H9 (cell line): Measurements from ENCODE around the gene SERTAD1. TPM values are rescaled to one million over a fixed set of nuclear protein-coding genes. Genes with fewer than 3 reads are reported as not detected.

Experiments used
- DNase-seq: peaks from one replicate; pipeline ENCODE4 v3.0.0-alpha.2; 2017
- H2AFZ ChIP-seq: one replicate; pipeline ENCODE4 v1.6.1; 2013; ENCODE audit warnings: mild to moderate bottlenecking, low read length, control low read depth, moderate library complexity
- H2AK5ac ChIP-seq: 2 replicates; pipeline ENCODE4 v1.6.1; 2013; ENCODE audit warnings: low read length, control low read depth, mixed read lengths; ENCODE audit not compliant: insufficient read length
- H2BK120ac ChIP-seq: one replicate; pipeline ENCODE4 v1.6.1; 2013; ENCODE audit warnings: low read depth, mild to moderate bottlenecking, low read length, control low read depth, inconsistent platforms; ENCODE audit not compliant: poor library complexity, severe bottlenecking
- H2BK12ac ChIP-seq: 2 replicates; pipeline ENCODE4 v1.6.1; 2013; ENCODE audit warnings: low read length, control low read depth, mixed read lengths, low read depth; ENCODE audit not compliant: insufficient read length
- H2BK15ac ChIP-seq: 2 replicates; pipeline ENCODE4 v1.6.1; 2013; ENCODE audit warnings: low read depth, low read length, control low read depth
- H2BK20ac ChIP-seq: one replicate; pipeline ENCODE4 v1.6.1; 2013; ENCODE audit warnings: low read depth, mild to moderate bottlenecking, low read length, control low read depth, inconsistent platforms; ENCODE audit not compliant: poor library complexity, severe bottlenecking
- H2BK5ac ChIP-seq: 2 replicates; pipeline ENCODE4 v1.6.1; 2013; ENCODE audit warnings: low read length, control low read depth, mixed read lengths; ENCODE audit not compliant: insufficient read length
- H3K14ac ChIP-seq: 2 replicates; pipeline ENCODE4 v1.6.1; 2013; ENCODE audit warnings: low read length, control low read depth; ENCODE audit not compliant: insufficient read depth
- H3K18ac ChIP-seq: 2 replicates; pipeline ENCODE4 v1.6.1; 2013; ENCODE audit warnings: low read depth, mild to moderate bottlenecking, mixed read lengths, low read length, control low read depth; ENCODE audit not compliant: insufficient read length
- H3K23ac ChIP-seq: 2 replicates; pipeline ENCODE4 v1.6.1; 2013; ENCODE audit warnings: low read length, control low read depth, mixed read lengths, low read depth; ENCODE audit not compliant: insufficient read length
- H3K23me2 ChIP-seq: 2 replicates; pipeline ENCODE4 v1.6.1; 2013; ENCODE audit warnings: low read depth, mild to moderate bottlenecking, mixed read lengths, low read length, control low read depth; ENCODE audit not compliant: insufficient read length, poor library complexity, severe bottlenecking
- H3K27ac ChIP-seq: 2 replicates; pipeline ENCODE4 v1.5.1; 2013; ENCODE audit warnings: low read length, control low read depth, mixed read lengths, low read depth; ENCODE audit not compliant: insufficient read length
- H3K27me3 ChIP-seq: 2 replicates; pipeline ENCODE4 v1.6.1; 2013; ENCODE audit warnings: low read length, control low read depth, inconsistent platforms; ENCODE audit not compliant: insufficient read depth
- H3K4ac ChIP-seq: 2 replicates; pipeline ENCODE4 v1.6.1; 2013; ENCODE audit warnings: low read depth, mild to moderate bottlenecking, control low read depth, inconsistent platforms, low read length, moderate library complexity
- H3K4me1 ChIP-seq: 2 replicates; pipeline ENCODE4 v1.6.1; 2013; ENCODE audit warnings: low read length, control low read depth, inconsistent platforms; ENCODE audit not compliant: insufficient read depth
- H3K4me2 ChIP-seq: 2 replicates; pipeline ENCODE4 v1.6.1; 2013; ENCODE audit warnings: low read length, control low read depth, mixed read lengths; ENCODE audit not compliant: insufficient read length, insufficient read depth
- H3K56ac ChIP-seq: 2 replicates; pipeline ENCODE4 v1.6.1; 2013; ENCODE audit warnings: low read depth, mild to moderate bottlenecking, mixed read lengths, low read length, control low read depth; ENCODE audit not compliant: insufficient read length
- H3K79me1 ChIP-seq: 2 replicates; pipeline ENCODE4 v1.6.1; 2013; ENCODE audit warnings: low read depth, mild to moderate bottlenecking, moderate library complexity, low read length, control low read depth, inconsistent platforms; ENCODE audit not compliant: insufficient read depth, poor library complexity, severe bottlenecking
- H3K79me2 ChIP-seq: 2 replicates; pipeline ENCODE4 v1.6.1; 2013; ENCODE audit warnings: low read length, control low read depth, inconsistent platforms; ENCODE audit not compliant: insufficient read depth
- H3K9ac ChIP-seq: 2 replicates; pipeline ENCODE4 v1.6.1; 2013; ENCODE audit warnings: low read length, control low read depth, mixed read lengths; ENCODE audit not compliant: insufficient read length; ENCODE audit errors: extremely low read depth
- H3K9me3 ChIP-seq: one replicate; pipeline ENCODE4 v1.6.1; 2013; ENCODE audit warnings: low read depth, low read length, inconsistent platforms; ENCODE audit not compliant: control insufficient read depth
- H3T11ph ChIP-seq: one replicate; pipeline ENCODE4 v1.6.1; 2013; ENCODE audit warnings: mild to moderate bottlenecking, low read length, control low read depth, inconsistent platforms
- H4K20me1 ChIP-seq: one replicate; pipeline ENCODE4 v1.6.1; 2013; ENCODE audit not compliant: control insufficient read depth, insufficient read length, insufficient read depth
- H4K5ac ChIP-seq: 2 replicates; pipeline ENCODE4 v1.6.1; 2013; ENCODE audit warnings: low read depth, mild to moderate bottlenecking, mixed read lengths, low read length, control low read depth; ENCODE audit not compliant: insufficient read length
- H4K8ac ChIP-seq: replicated peaks from 2 replicates; pipeline ENCODE4 v1.6.1; 2013; ENCODE audit warnings: low read length, control low read depth, mixed read lengths, low read depth; ENCODE audit not compliant: insufficient read length
- H4K91ac ChIP-seq: 2 replicates; pipeline ENCODE4 v1.6.1; 2013; ENCODE audit warnings: low read depth, mild to moderate bottlenecking, moderate library complexity, mixed read lengths, low read length, control low read depth; ENCODE audit not compliant: insufficient read length
- H3K27ac Mint-ChIP-seq, 3 experiments: 2 replicates in 2 of 3; 3 replicates in 1 of 3; pipeline ENCODE4 v1.8.0; 2020 to 2021; ENCODE audit warnings: mixed read lengths in 3 of 3, mild to moderate bottlenecking in 1 of 3, moderate library complexity in 1 of 3
- H3K27me3 Mint-ChIP-seq: 2 replicates; pipeline ENCODE4 v1.8.0; 2021; ENCODE audit warnings: low read depth, mild to moderate bottlenecking, moderate library complexity, mixed read lengths
- H3K36me3 Mint-ChIP-seq, 3 experiments: 2 replicates in 2 of 3; 3 replicates in 1 of 3; pipeline ENCODE4 v1.8.0; 2020 to 2021; ENCODE audit warnings: low read depth in 3 of 3, mixed read lengths in 3 of 3; ENCODE audit not compliant: insufficient read depth in 1 of 3
- H3K4me1 Mint-ChIP-seq, 2 experiments: 2 replicates each; pipeline ENCODE4 v1.8.0; 2020; ENCODE audit warnings: mixed read lengths in 2 of 2
- H3K4me3 Mint-ChIP-seq, 2 experiments: 2 replicates in 1 of 2; 3 replicates in 1 of 2; pipeline ENCODE4 v1.8.0; 2020 to 2021; ENCODE audit warnings: mild to moderate bottlenecking in 2 of 2, mixed read lengths in 2 of 2, moderate library complexity in 1 of 2
- H3K9me3 Mint-ChIP-seq, 2 experiments: 2 replicates in 1 of 2; 3 replicates in 1 of 2; pipeline ENCODE4 v1.8.0; 2020; ENCODE audit warnings: mild to moderate bottlenecking in 2 of 2, mixed read lengths in 2 of 2, moderate library complexity in 1 of 2
- CTCF ChIP-seq: fragments of 200-600 bp; sonication (generic); conservative IDR thresholded peaks from 3 replicates; pipeline ENCODE4 v1.8.0; 2021; ENCODE audit warnings: antibody characterized with exemption, mild to moderate bottlenecking
- WGBS: extraction: QIAGEN DNeasy Blood & Tissue Kit; methylation state at CpG from one replicate; pipeline ENCODE4 v1.1.7; 2013; ENCODE audit warnings: missing lambda C conversion rate, low lambda C conversion rate, mixed read lengths; ENCODE audit not compliant: insufficient read length; ENCODE audit errors: extremely low coverage; 5-methylcytosine and 5-hydroxymethylcytosine counted together
- total RNA-seq: library from RNA; stranded (reverse); gene quantifications from 2 replicates; pipeline ENCODE4 v1.2.1, GENCODE V29; 2021

Gene SERTAD1
- total RNA-seq, 1 experiment from 2014 or later: 7.9 TPM

GRCh38 chr19:40394816-40395210 lies 31.0 kb downstream of the SERTAD1 start:
- Histone ChIP-seq H2AK5ac (no peak overlapping the region), H2BK5ac (no peak overlapping the region), H3K9me3 (no peaks in the 10 kb centered on the region), H4K20me1 (no peaks in the 10 kb centered on the region), H3K18ac (no peak overlapping the region), H3K56ac (no peak overlapping the region), H3K27me3 (no peaks in the 10 kb centered on the region; the same call in 1 of the 2 replicates), H4K91ac (no peak overlapping the region), H2BK20ac (no peak overlapping the region), H3K4me2 (no peak overlapping the region), H3K23ac (no peak overlapping the region), H4K5ac (no peak overlapping the region), H3K79me1 (no peaks in the 10 kb centered on the region), H3K14ac (no peak overlapping the region), H3K27ac (no peak overlapping the region), H2BK12ac (no peak overlapping the region), H2BK15ac (no peak overlapping the region), H3K23me2 (peaks cover 7% of the 10 kb centered on the region), H3K79me2 (no peaks in the 10 kb centered on the region), H4K8ac (no peak overlapping the region), H2BK120ac (no peak overlapping the region), H3K9ac (no peak overlapping the region), H2AFZ (no peak overlapping the region), H3T11ph (no peak overlapping the region), H3K4me1 (no peaks in the 10 kb centered on the region), H3K4ac (no peak overlapping the region)
- H3K9me3 Mint-ChIP-seq: no peaks in the 10 kb centered on the region
- H3K27me3 Mint-ChIP-seq: peaks cover 18% of the 10 kb centered on the region
- WGBS: no CpG with 5 or more reads among the region's 13 CpGs
- H3K27ac Mint-ChIP-seq: no peak overlapping the region
- TF ChIP-seq CTCF: no peak
- DNase-seq: no peak
- H3K4me1 Mint-ChIP-seq: peaks cover 15 to 24% of the 10 kb centered on the region in 2 experiments
- H3K4me3 Mint-ChIP-seq: no peak overlapping the region
- H3K36me3 Mint-ChIP-seq: no peaks in the 10 kb centered on the region; a peak in 1 of 7 replicates
